SK-N-SH (cell line): ENCODE measurements around the gene PRKCB. TPM values are rescaled to one million over a fixed set of nuclear protein-coding genes. Genes with fewer than 3 reads are reported as not detected.
"Not testable (repeated sequence)": the region's sequence is repeated elsewhere in the genome, so short reads cannot be mapped to it uniquely, and the experiment has no call there.

Source experiments
- CTCF ChIA-PET: fragments of 300-600, 350-600 bp; formaldehyde crosslinking; extraction: SDS; loops from one replicate; lab custom pipeline; 2021; lab: Yijun Ruan, JAX
- POLR2A ChIA-PET: fragments of 350-600 bp; sonication (Branson Sonifier 250); formaldehyde crosslinking; extraction: SDS; loops from one replicate; lab custom pipeline; 2020; ENCODE audit warnings: antibody characterized with exemption, inconsistent platforms; lab: Yijun Ruan, JAX
- DNase-seq: peaks from one replicate; pipeline ENCODE4 v3.0.0; 2012
- H2AFZ ChIP-seq: fragments of 200-600 bp; sonication (generic); 2 replicates; pipeline ENCODE4 v1.8.1; 2016; ENCODE audit warnings: antibody characterized with exemption, mild to moderate bottlenecking, low read depth
- H3F3A ChIP-seq: fragments of 200-600 bp; sonication (generic); replicated peaks from 2 replicates; pipeline ENCODE3; 2016; ENCODE audit warnings: antibody characterized with exemption, mild to moderate bottlenecking; ENCODE audit not compliant: insufficient read depth
- H3K27ac ChIP-seq, 2 experiments: fragments of 200-500 bp in 1 of 2; fragments of 200-600 bp in 1 of 2; sonication (Bioruptor generic) in 1 of 2; sonication (generic), shearing (Covaris generic) in 1 of 2; 2 replicates each; pipeline versions ENCODE4 v1.5.1 to v1.6.1; 2014 to 2016; ENCODE audit warnings: low read depth in 2 of 2, inconsistent platforms in 1 of 2, low read length in 1 of 2, mild to moderate bottlenecking in 1 of 2, mixed read lengths in 1 of 2
- H3K27me3 ChIP-seq: fragments of 200-600 bp; sonication (generic), shearing (Covaris generic); 2 replicates; pipeline ENCODE4 v1.6.1; 2016; ENCODE audit warnings: mixed run types; ENCODE audit not compliant: insufficient read depth
- H3K36me3 ChIP-seq, 2 experiments: fragments of 200-500 bp in 1 of 2; fragments of 200-600 bp in 1 of 2; sonication (Bioruptor generic) in 1 of 2; sonication (generic) in 1 of 2; replicated peaks in 1 of 2; 2 replicates each; pipeline versions ENCODE3 to v1.5.1; 2014 to 2016; ENCODE audit warnings: low read length in 1 of 2, mild to moderate bottlenecking in 1 of 2; ENCODE audit not compliant: insufficient read depth in 2 of 2, control insufficient read depth in 1 of 2
- H3K4me1 ChIP-seq, 2 experiments: fragments of 200-500 bp in 1 of 2; fragments of 200-600 bp in 1 of 2; sonication (Bioruptor generic) in 1 of 2; sonication (generic), shearing (Covaris generic) in 1 of 2; 2 replicates each; pipeline versions ENCODE4 v1.5.1 to v1.6.1; 2014 to 2016; ENCODE audit warnings: low read depth in 1 of 2, low read length in 1 of 2, mixed run types in 1 of 2; ENCODE audit not compliant: insufficient read depth in 2 of 2, control insufficient read depth in 1 of 2
- H3K4me2 ChIP-seq: fragments of 200-600 bp; sonication (generic), shearing (Covaris generic); 2 replicates; pipeline ENCODE4 v1.6.1; 2017; ENCODE audit warnings: mixed run types
- H3K4me3 ChIP-seq, 2 experiments: fragments of 200-500 bp in 1 of 2; fragments of 200-600 bp in 1 of 2; sonication (Bioruptor generic) in 1 of 2; sonication (generic), shearing (Covaris generic) in 1 of 2; 2 replicates each; pipeline versions ENCODE4 v1.5.1 to v1.8.1; 2014 to 2016; ENCODE audit warnings: low read depth in 2 of 2, inconsistent platforms in 1 of 2, low read length in 1 of 2, mild to moderate bottlenecking in 1 of 2, mixed read lengths in 1 of 2, moderate library complexity in 1 of 2
- H3K79me2 ChIP-seq: fragments of 200-600 bp; sonication (generic); 2 replicates; pipeline ENCODE4 v1.8.1; 2017; ENCODE audit warnings: mild to moderate bottlenecking; ENCODE audit not compliant: insufficient read depth
- H3K9ac ChIP-seq: fragments of 200-600 bp; sonication (generic); 2 replicates; pipeline ENCODE4 v1.6.1; 2017; ENCODE audit warnings: mixed run types
- H3K9me2 ChIP-seq: fragments of 200-600 bp; sonication (generic); 2 replicates; pipeline ENCODE4 v1.6.1; 2017; ENCODE audit warnings: mixed run types
- H3K9me3 ChIP-seq: fragments of 200-600 bp; sonication (generic); 2 replicates; pipeline ENCODE4 v1.6.1; 2017; ENCODE audit warnings: mixed run types, mild to moderate bottlenecking, moderate library complexity
- H4K20me1 ChIP-seq: fragments of 200-600 bp; sonication (generic); 2 replicates; pipeline ENCODE4 v1.6.1; 2017; ENCODE audit warnings: mild to moderate bottlenecking, mixed run types; ENCODE audit not compliant: insufficient read depth
- CHD2 ChIP-seq: fragments of 150-350 bp; IDR thresholded peaks from 2 replicates; pipeline ENCODE4 v1.6.1; 2018; ENCODE audit warnings: low read length; ENCODE audit not compliant: partially characterized antibody
- ELF1 ChIP-seq: IDR thresholded peaks from 2 replicates; pipeline ENCODE4 v1.4.0; 2012
- EP300 ChIP-seq, 2 experiments: IDR thresholded peaks; 2 replicates each; pipeline versions ENCODE4 v1.4.0 to v1.6.1; 2012; ENCODE audit warnings: borderline replicate concordance in 1 of 2, low read depth in 1 of 2, low read length in 1 of 2
- EZH2phosphoT487 ChIP-seq: fragments of 200-600 bp; sonication (generic); IDR thresholded peaks from 2 replicates; pipeline ENCODE4 v1.6.1; 2017; ENCODE audit warnings: low read depth, mixed run types, mild to moderate bottlenecking, antibody characterized with exemption, moderate library complexity, borderline replicate concordance
- FOXJ3 ChIP-seq: sonication (generic); formaldehyde crosslinking; IDR thresholded peaks from 2 replicates; pipeline ENCODE4 v1.5.1; 2020; ENCODE audit warnings: mild to moderate bottlenecking, missing genetic modification reagents
- GABPA ChIP-seq: IDR thresholded peaks from 2 replicates; pipeline ENCODE4 v1.4.0; 2012; ENCODE audit warnings: low read depth, mild to moderate bottlenecking
- MXI1 ChIP-seq: IDR thresholded peaks from 2 replicates; pipeline ENCODE4 v1.6.1; 2012; ENCODE audit warnings: mild to moderate bottlenecking, low read depth, low read length, improper control_type of control experiment
- NFIC ChIP-seq: IDR thresholded peaks from 2 replicates; pipeline ENCODE4 v1.4.0; 2012; ENCODE audit warnings: borderline replicate concordance
- RFX5 ChIP-seq: IDR thresholded peaks from 2 replicates; pipeline ENCODE4 v1.6.1; 2012; ENCODE audit warnings: mild to moderate bottlenecking, improper control_type of control experiment, low read length
- SIN3A ChIP-seq: IDR thresholded peaks from 2 replicates; pipeline ENCODE4 v1.6.1; 2012; ENCODE audit warnings: low read depth, mild to moderate bottlenecking, low read length, moderate library complexity, borderline replicate concordance
- TAF1 ChIP-seq: IDR thresholded peaks from 2 replicates; pipeline ENCODE4 v1.6.1; 2012; ENCODE audit warnings: low read depth, mild to moderate bottlenecking, low read length, moderate library complexity, borderline replicate concordance
- TEAD4 ChIP-seq: IDR thresholded peaks from 2 replicates; pipeline ENCODE4 v1.4.0; 2012; ENCODE audit warnings: mild to moderate bottlenecking, borderline replicate concordance; ENCODE audit not compliant: insufficient read depth
- WGBS: methylation state at CpG from one replicate; pipeline ENCODE4 v1.1.6; 2017; ENCODE audit warnings: low lambda C conversion rate; 5-methylcytosine and 5-hydroxymethylcytosine counted together
- polyA plus RNA-seq, 3 experiments: library from polyadenylated mRNA; depleted of rRNA; stranded (reverse); fragments of >200 nt; gene quantifications; 2 replicates each; pipeline ENCODE4 v1.2.3, GENCODE V29; 2012
- TF ChIP-seq, protein P1 (sequence below): IDR thresholded peaks from 2 replicates; pipeline ENCODE4; 2012
- TF ChIP-seq, protein P2 (sequence below): IDR thresholded peaks from 2 replicates; pipeline ENCODE4 v1.4.0; 2012; ENCODE audit warnings: low read depth, borderline replicate concordance
- TF ChIP-seq, protein P3 (sequence below): fragments of 150-350 bp; IDR thresholded peaks from 2 replicates; pipeline ENCODE4 v1.6.1; 2017; ENCODE audit warnings: antibody characterized with exemption, low read length, low read depth, borderline replicate concordance

PRKCB gene
- polyA plus RNA-seq, 1 of the 3 experiments (the other 2 are of a cell fraction) = 0.12 TPM

DNA sequence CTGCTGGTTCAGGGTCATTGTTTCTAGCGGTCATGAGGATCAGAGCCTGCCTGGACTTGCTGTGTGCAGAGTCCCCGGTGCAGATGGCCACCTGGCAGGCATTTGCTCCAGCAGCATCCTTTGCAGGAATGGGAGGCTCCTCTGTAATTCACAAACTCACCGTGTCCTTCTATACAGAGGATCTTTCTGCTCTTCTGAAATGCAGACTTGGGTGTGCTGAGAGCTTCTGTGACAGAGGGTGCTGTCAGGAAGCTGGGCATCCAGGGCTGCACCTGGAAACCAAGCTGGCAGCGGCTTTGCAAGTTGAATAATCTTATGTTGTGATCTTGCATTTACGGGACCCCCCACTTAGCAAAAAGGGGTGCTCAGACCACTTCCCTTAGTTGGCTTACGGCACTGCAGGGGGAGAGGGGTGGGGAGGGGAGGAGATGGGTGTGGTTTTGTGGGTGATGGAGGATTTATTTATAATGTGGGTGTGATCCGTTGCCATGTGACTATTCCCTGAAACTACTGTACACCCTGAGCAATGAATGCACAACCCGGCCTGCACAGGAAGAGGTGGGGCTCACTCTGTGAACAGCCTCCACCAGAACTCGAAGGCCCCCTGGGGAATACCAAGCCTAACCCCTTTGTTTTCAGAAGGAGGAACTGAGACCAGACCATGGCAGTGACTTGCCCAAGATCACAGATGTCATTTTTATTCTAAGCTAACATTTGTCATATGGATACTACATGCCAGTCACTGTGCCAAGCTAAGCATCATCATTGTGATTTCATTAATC is 178.3 kb downstream of the PRKCB start:
- TF ChIP-seq SIN3A (no peak), FOXJ3 (CRISPR knock-in tag) (no peak), RFX5 (no peak), MXI1 (no peak), TAF1 (no peak), NFIC (no peak), GABPA (no peak), EZH2phosphoT487 (no peak), ELF1 (no peak), CHD2 (no peak), TEAD4 (no peak), EP300 (IDR thresholded peaks at IDR 0.05; ENCODE audit: borderline replicate concordance in 1 of 2, low read depth in 1 of 2, low read length in 1 of 2) (no peak)
- TF ChIP-seq, protein P1, sequence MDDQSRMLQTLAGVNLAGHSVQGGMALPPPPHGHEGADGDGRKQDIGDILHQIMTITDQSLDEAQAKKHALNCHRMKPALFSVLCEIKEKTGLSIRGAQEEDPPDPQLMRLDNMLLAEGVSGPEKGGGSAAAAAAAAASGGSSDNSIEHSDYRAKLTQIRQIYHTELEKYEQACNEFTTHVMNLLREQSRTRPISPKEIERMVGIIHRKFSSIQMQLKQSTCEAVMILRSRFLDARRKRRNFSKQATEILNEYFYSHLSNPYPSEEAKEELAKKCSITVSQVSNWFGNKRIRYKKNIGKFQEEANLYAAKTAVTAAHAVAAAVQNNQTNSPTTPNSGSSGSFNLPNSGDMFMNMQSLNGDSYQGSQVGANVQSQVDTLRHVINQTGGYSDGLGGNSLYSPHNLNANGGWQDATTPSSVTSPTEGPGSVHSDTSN = no peak
- TF ChIP-seq, protein P2, sequence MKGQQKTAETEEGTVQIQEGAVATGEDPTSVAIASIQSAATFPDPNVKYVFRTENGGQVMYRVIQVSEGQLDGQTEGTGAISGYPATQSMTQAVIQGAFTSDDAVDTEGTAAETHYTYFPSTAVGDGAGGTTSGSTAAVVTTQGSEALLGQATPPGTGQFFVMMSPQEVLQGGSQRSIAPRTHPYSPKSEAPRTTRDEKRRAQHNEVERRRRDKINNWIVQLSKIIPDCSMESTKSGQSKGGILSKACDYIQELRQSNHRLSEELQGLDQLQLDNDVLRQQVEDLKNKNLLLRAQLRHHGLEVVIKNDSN = no peak
- TF ChIP-seq, protein P3, sequence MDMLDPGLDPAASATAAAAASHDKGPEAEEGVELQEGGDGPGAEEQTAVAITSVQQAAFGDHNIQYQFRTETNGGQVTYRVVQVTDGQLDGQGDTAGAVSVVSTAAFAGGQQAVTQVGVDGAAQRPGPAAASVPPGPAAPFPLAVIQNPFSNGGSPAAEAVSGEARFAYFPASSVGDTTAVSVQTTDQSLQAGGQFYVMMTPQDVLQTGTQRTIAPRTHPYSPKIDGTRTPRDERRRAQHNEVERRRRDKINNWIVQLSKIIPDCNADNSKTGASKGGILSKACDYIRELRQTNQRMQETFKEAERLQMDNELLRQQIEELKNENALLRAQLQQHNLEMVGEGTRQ = no peak
- WGBS = 36% methylated on average over 8 of the region's 9 CpGs
- CTCF ChIA-PET = interaction anchor here (0.8 to 3.0 kb wide), 4 partner anchors 23 to 213 kb away, joined by 3 to 13 read pairs (median 6); no protein-coding TSS in a partner anchor
- H3K9me2 ChIP-seq = no peaks in the 10 kb centered on the region
- H3K4me1 ChIP-seq = peaks cover 0 to 4% of the 10 kb centered on the region in 2 experiments; a peak in 1 of 4 replicates
- no peaks in the 10 kb centered on the region for H4K20me1 ChIP-seq
- H2AFZ ChIP-seq = no peak overlapping the region
- H3K27ac ChIP-seq = no peak overlapping the region
- H3K9me3 ChIP-seq = no peaks in the 10 kb centered on the region
- no peaks in the 10 kb centered on the region for H3K36me3 ChIP-seq
- no peak for DNase-seq
- no peak overlapping the region for H3K9ac ChIP-seq
- no peak overlapping the region for H3K4me3 ChIP-seq
- no peaks in the 10 kb centered on the region for H3F3A ChIP-seq
- no peak overlapping the region for H3K4me2 ChIP-seq
- H3K27me3 ChIP-seq = no peaks in the 10 kb centered on the region
- POLR2A ChIA-PET = no interaction called here
- no peaks in the 10 kb centered on the region for H3K79me2 ChIP-seq

DNA sequence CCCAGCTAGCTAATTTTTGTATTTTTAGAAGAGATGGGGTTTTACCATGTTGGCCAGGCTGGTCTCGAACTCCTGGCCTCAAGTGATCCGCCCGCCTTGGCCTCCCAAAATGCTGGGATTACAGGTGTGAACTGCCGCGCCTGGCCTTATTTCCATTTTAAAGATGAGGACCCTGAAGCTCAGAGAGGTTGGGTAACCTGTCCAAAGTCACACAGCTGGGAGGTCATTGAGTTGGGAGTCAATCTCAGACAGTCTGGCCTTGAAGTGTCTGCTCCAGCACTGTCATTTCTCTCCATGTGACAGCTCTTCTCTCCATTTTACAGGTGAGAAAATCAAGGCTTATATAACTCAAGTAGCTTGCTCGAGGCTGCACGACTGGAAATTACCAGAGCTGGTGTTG is 179.2 kb downstream of the PRKCB start:
- H4K20me1 ChIP-seq, H3K9me3 ChIP-seq, H3K4me2 ChIP-seq, DNase-seq, H3K27me3 ChIP-seq, H3K9me2 ChIP-seq, H2AFZ ChIP-seq, H3K9ac ChIP-seq, POLR2A ChIA-PET, H3K4me3 ChIP-seq, H3K4me1 ChIP-seq, H3F3A ChIP-seq, H3K79me2 ChIP-seq, H3K27ac ChIP-seq, H3K36me3 ChIP-seq: not testable (repeated sequence)
- CTCF ChIA-PET = interaction anchor here (0.9 to 3.0 kb wide), 10 partner anchors 9 to 490 kb away, joined by 3 to 13 read pairs (median 4); no protein-coding TSS in a partner anchor
- 53% methylated on average over 7 of the region's 7 CpGs for WGBS
